Small intestine (tissue), 7 donors: ENCODE measurements around the gene PHF20. TPM values are rescaled to one million over a fixed set of nuclear protein-coding genes. Genes with fewer than 3 reads are reported as not detected.
"Not testable (repeated sequence)": the region's sequence is repeated elsewhere in the genome, so short reads cannot be mapped to it uniquely, and the experiment has no call there.

Experiments
- DNase-seq, 2 donors: peaks; one replicate each; pipeline versions ENCODE4 v3.0.0 to v3.0.0-alpha.2; 2013
- FAIRE-seq: peaks from 2 replicates; lab custom pipeline; 2012; peaks lifted over from hg19 to GRCh38; lab: Jason Lieb, UNC
- H3K27ac ChIP-seq, 3 donors: one replicate each; pipeline ENCODE4 v1.5.1; 2013; ENCODE audit warnings: low read length in 2 of 3, mild to moderate bottlenecking in 2 of 3, control low read depth in 1 of 3, inconsistent platforms in 1 of 3, low read depth in 1 of 3, moderate library complexity in 1 of 3
- H3K27me3 ChIP-seq, 3 donors: one replicate each; pipeline ENCODE4 v1.6.1; 2013; ENCODE audit warnings: low read length in 3 of 3, inconsistent platforms in 1 of 3; ENCODE audit not compliant: control insufficient read depth in 3 of 3, insufficient read depth in 3 of 3
- H3K36me3 ChIP-seq, 3 donors: one replicate each; pipeline ENCODE4 v1.6.1; 2013; ENCODE audit warnings: low read length in 3 of 3, inconsistent platforms in 1 of 3, low read depth in 1 of 3, mild to moderate bottlenecking in 1 of 3, moderate library complexity in 1 of 3; ENCODE audit not compliant: control insufficient read depth in 3 of 3, insufficient read depth in 2 of 3
- H3K4me1 ChIP-seq, 3 donors: one replicate each; pipeline ENCODE4 v1.6.1; 2013; ENCODE audit warnings: low read length in 2 of 3, inconsistent platforms in 1 of 3, low read depth in 1 of 3, mild to moderate bottlenecking in 1 of 3, moderate library complexity in 1 of 3; ENCODE audit not compliant: control insufficient read depth in 3 of 3, insufficient read depth in 2 of 3
- H3K4me3 ChIP-seq, 3 donors: one replicate each; pipeline ENCODE4 v1.5.1; 2013; ENCODE audit warnings: low read length in 3 of 3, control low read depth in 1 of 3, inconsistent platforms in 1 of 3, low read depth in 1 of 3, mild to moderate bottlenecking in 1 of 3, moderate library complexity in 1 of 3
- H3K9me3 ChIP-seq, 2 donors: one replicate each; pipeline ENCODE4 v1.6.1; 2013; ENCODE audit warnings: low read depth in 1 of 2, low read length in 1 of 2; ENCODE audit not compliant: control insufficient read depth in 2 of 2, insufficient read depth in 1 of 2
- WGBS, 3 donors: extraction: QIAGEN DNeasy Blood & Tissue Kit; methylation state at CpG; one replicate each; pipeline ENCODE4 v1.1.7; 2013; 5-methylcytosine and 5-hydroxymethylcytosine counted together
- polyA plus RNA-seq, 4 donors: library from polyadenylated mRNA; stranded (reverse) in 3 of 4; unstranded in 1 of 4; fragments of 200-250 nt in 3 of 4; fragments of 120-200 nt in 1 of 4; gene quantifications; one replicate each; pipeline versions ENCODE4 v1.2.1 to v1.2.3, GENCODE V29; 2013
- donor health status: healthy with polysubstance abuse.
- donor health status: control.
- donor health status: control.
- donor health status: Bipolar disorder and iron deficiency.
- donor health status: healthy.

PHF20 gene
- polyA plus RNA-seq, 4 donors: 9.6 to 23.1 (median 14.9) TPM

DNA sequence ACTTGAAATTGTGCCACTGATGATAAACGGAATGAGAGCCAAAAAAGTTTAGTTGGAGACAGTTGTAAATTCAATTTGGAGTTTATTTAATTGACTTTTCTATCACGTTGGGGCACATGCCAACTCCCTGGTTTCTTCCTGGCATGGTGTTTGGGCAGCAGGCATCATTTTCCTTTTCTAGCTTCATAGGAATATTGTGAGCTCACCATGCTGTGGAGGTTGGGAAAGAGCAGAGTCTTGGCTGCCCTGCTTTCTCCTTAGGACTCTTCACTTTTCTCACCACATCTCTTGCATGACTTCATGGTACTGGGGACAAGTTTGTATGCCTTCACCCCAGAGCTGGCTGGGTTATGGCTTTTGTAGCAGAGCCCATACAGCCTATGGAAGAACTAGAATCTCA is 176.1 kb downstream of the PHF20 start:
- no peak overlapping the region for H3K4me3 ChIP-seq
- FAIRE-seq (no peak), DNase-seq (no peak)
- no peaks in the 10 kb centered on the region for H3K27me3 ChIP-seq
- 77 to 86% (median 85%) methylated on average over 2 of the region's 2 CpGs for WGBS, 3 donors
- peaks cover 0 to 5% (median 0%) of the 10 kb centered on the region in 3 donors for H3K4me1 ChIP-seq
- H3K27ac ChIP-seq: no peak overlapping the region
- peaks cover 0 to 36% (median 3%) of the 10 kb centered on the region in 3 donors for H3K36me3 ChIP-seq
- H3K9me3 ChIP-seq: no peaks in the 10 kb centered on the region

DNA sequence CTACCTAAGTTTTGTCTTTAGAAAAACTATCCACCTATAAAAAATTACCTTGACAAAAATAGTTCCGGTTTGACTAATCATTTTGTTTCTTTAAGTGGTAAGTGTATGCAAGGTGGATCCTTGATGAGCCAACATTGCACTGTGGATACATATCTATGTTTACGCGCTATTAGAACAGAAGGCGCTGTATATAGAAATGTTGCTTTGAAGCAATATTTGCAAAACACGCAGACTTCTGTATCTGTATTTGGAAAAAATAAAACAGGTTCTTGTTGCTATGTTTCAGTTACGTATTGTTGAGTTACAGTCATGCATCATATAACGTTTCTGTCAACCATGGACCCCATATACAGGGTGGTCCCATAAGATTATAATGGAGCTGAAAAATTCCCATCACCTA is 178.3 kb downstream of the PHF20 start:
- FAIRE-seq: no peak
- 93 to 96% (median 95%) methylated on average over 7 of the region's 7 CpGs for WGBS, 3 donors

DNA sequence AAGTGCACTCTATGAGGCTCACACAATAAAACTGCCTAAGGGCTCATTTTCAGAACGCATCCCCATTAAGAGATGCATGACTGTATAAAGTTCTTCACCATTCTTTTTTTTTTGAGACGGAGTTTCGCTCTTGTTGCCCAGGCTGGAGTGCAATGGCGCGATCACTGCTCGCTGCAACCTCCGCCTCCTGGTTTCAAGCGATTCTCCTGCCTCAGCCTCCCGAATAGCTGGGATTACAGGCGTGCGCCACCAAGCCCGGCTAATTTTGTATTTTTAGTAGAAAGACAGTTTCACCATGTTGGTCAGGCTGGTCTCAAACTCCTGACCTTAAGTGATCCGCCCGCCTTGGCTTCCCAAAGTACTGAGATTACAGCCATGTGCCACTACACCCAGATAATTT is 180.3 kb downstream of the PHF20 start:
- peak overlapping the region in 1 of 3 donors; percentile 98 for H3K4me3 ChIP-seq

More for the DNA sequence above, 178.3 kb downstream of the PHF20 start:
- Histone ChIP-seq H3K9me3 (no peaks in the 10 kb centered on the region), H3K4me3 (no peak overlapping the region), H3K27ac (no peak overlapping the region), H3K27me3 (no peaks in the 10 kb centered on the region), H3K36me3 (peaks cover 0 to 21% (median 0%) of the 10 kb centered on the region in 3 donors), H3K4me1 (peaks cover 0 to 5% (median 0%) of the 10 kb centered on the region in 3 donors)
- DNase-seq: no peak

DNA sequence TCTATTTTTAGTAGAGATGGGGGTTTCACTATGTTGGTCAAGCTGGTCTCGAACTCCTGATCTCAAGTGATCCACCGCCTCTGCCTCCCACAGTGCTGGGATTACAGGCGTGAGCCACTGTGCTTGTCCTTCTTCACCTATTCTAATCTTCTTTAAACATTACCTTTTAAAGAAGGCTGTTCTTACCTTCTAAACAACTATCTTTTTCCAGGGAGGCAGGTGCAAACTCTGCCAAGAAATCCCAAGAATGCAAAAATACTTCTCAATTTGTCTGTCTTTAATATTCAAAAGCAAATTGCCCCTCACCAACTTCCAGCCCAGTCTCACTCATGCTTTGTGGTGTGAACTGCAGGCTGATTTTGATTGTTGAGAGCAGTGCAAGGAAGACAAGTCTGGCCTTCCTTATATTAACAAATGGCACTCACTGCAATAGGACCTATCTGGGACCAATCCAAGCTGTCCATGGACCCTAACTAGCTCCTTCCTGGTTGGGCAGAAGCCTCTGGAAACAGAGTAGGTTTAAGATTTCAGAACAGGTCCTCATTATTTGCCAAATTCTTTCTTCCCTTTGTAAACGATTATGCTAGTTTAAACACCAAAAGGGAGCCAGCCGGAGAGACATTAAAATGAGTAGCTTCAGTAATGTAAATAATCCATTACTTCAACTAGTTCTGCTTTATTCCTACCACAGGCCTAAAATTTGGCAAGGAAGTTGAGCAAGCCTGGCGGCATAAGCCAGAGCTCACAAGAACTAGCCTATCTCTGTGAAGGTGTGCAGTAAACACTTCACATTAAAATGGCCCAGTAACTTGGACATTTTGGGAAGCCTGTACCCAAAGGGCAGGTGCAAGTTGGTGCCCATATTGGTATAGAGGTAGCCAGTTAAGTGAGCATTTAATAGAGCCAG is 180.9 kb downstream of the PHF20 start:
- Histone ChIP-seq H3K4me1 (peaks cover 0 to 9% (median 3%) of the 10 kb centered on the region in 3 donors), H3K4me3 (peak overlapping the region; percentile 61 to 98 (median 79)), H3K27me3 (no peaks in the 10 kb centered on the region), H3K36me3 (peaks cover 0 to 8% (median 0%) of the 10 kb centered on the region in 3 donors), H3K9me3 (no peaks in the 10 kb centered on the region), H3K27ac (peak overlapping the region; percentile 92 to 100 (median 100))
- peak; percentile 25 to 40 for DNase-seq
- FAIRE-seq: no peak
- 37 to 49% (median 39%) methylated on average over 6 of the region's 6 CpGs for WGBS, 3 donors

More for the DNA sequence above, 180.3 kb downstream of the PHF20 start:
- H3K27me3 ChIP-seq, H3K4me1 ChIP-seq, H3K9me3 ChIP-seq, DNase-seq, FAIRE-seq: not testable (repeated sequence)
- peak overlapping the region in 2 of 3 donors; percentile 92 to 100 for H3K27ac ChIP-seq
- 95 to 97% (median 96%) methylated on average over 14 of the region's 14 CpGs for WGBS, 3 donors
- peaks cover 0 to 15% (median 0%) of the 10 kb centered on the region in 3 donors for H3K36me3 ChIP-seq

DNA sequence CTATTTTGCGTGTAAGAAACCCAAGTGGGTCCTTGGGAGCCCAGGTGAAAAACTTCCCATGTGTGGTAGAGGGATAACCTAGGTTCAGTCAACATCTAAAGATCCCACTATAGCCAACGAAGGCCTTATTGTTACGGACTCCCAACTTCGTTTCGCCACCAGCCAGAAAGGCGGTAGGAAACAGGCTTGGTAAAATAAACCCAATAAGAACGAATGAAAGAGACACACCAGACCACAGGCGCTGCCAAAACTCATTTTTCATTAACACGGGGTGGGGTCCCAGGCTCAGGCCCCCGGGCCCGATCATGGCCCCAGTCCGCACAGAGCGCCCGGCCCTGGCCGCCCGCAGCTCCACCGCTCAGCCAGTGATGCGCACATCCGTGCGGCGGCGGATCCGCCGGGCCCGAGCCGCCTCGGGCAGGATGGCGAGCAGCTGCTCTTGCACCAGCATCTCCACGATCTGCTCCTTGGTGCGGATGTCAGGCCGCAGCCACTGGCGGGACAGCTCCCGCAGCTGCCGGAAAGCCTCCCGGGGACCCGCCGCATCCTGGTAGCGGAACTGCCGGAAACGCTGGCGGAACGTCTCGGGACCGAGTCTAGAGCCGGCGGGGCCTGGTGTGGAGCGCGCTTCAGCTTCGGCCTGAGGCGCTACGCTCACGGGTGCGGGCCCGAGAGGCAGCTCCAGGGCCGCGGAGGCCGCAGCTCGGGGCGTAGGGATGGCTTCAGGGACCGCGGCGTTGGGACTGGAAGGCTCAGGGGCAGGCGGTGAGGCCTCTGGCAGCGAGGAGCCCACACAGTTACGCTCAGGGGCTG is 181.8 kb downstream of the PHF20 start:
- Histone ChIP-seq H3K36me3 (peaks cover 0 to 4% (median 0%) of the 10 kb centered on the region in 3 donors), H3K27me3 (no peaks in the 10 kb centered on the region), H3K4me1 (peaks cover 0 to 9% (median 3%) of the 10 kb centered on the region in 3 donors), H3K9me3 (no peaks in the 10 kb centered on the region), H3K4me3 (peak overlapping the region; percentile 61 to 98 (median 79)), H3K27ac (peak overlapping the region; percentile 92 to 100 (median 100))
- DNase-seq: peak; percentile 43 to 82
- no peak for FAIRE-seq
- 0 to 1% (median 1%) methylated on average over 59 to 65 of the region's 65 CpGs for WGBS, 3 donors

DNA sequence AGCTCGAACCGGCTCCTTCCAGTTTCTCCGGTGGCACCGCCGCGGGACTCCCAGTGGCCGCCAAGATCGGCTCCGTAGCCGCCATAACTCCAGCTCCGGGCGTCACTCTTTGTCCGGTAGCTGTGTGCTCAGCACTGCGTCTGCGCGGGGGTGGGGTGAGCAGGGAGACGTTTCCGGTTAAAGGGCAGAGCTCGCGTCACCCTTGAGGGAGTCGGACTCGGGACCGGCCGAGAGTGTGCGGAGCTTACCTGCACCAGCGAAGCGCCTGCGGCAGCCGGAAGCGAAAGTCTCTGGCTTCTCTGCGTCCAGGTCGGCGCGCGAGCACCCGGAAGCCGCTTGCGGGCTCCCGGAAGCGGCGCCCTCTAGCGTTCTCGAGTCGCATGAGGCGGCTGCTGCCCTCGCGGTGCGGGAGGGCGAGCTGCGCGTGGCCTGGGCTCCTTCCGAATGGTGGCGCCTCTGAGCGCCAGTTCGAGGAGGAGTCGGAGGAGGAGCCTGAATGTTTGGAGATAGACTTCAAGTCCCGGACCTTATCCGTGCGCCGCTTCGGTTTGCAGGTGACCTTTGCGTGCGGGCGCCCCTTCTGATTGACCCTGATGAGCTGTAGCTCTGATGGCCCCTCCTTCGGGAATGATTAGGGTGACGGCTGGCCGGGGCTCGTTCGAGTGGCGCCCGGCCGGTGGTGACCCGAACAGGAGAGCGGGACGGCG is 182.5 kb downstream of the PHF20 start, which contains the start of gene SCAND1:
Gene SCAND1, minus strand, starts transcription at position 303 of the 707 bp plus-strand sequence. Its CDS starts 218 bp downstream, at position 85.
- Histone ChIP-seq H3K36me3 (peaks cover 0 to 4% (median 0%) of the 10 kb centered on the region in 3 donors), H3K27me3 (no peaks in the 10 kb centered on the region), H3K4me3 (peak within 1 kb of the TSS; percentile 61 to 98 (median 79)), H3K9me3 (no peaks in the 10 kb centered on the region), H3K4me1 (peaks cover 0 to 9% (median 3%) of the 10 kb centered on the region in 3 donors), H3K27ac (peak within 1 kb of the TSS; percentile 92 to 100 (median 100))
- DNase-seq: peak; percentile 98 to 100
- FAIRE-seq: no peak
- WGBS, 3 donors: 0% methylated on average over 69 to 76 of the region's 76 CpGs

DNA sequence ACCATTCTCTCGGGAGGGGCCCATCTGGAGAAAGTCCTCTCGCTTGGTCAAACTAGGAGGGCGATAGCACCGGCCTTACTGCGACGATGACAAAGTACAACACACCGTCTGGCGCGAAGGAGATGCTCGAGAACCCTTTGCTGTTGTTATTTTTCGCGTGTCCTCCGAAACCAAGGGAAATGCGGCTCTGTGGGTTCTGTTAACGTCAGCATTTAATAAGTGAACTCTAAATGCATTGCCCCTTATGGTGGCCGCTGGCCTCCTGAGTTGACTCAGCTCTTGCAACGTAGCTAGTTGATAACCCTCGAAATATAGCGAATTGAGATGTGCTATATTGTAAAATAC is 183.1 kb downstream of the PHF20 start:
- Histone ChIP-seq H3K4me1 (peaks cover 0 to 9% (median 3%) of the 10 kb centered on the region in 3 donors), H3K27ac (peak overlapping the region; percentile 92 to 100 (median 100)), H3K9me3 (no peaks in the 10 kb centered on the region), H3K4me3 (peak overlapping the region; percentile 49 to 98 (median 79)), H3K36me3 (peaks cover 0 to 4% (median 0%) of the 10 kb centered on the region in 3 donors), H3K27me3 (no peaks in the 10 kb centered on the region)
- no peak for DNase-seq
- no peak for FAIRE-seq
- 0 to 1% (median 1%) methylated on average over 18 to 19 of the region's 19 CpGs for WGBS, 3 donors
